Stimulated activated CD4-positive, alpha-beta T cell treated with anti-CD3 and anti-CD28 coated beads, TNF-alpha, amount 100 ng/mL, for 48 hours (primary cell): ENCODE data around the gene PDE4D.
"Not testable (repeated sequence)": the region's sequence is repeated elsewhere in the genome, so short reads cannot be mapped to it uniquely, and the experiment has no call there.

Source experiments
- DNase-seq, 3 donors: peaks; one replicate each; pipeline ENCODE4 v3.0.0-alpha.2; 2020; ENCODE audit warnings: low read depth in 3 of 3

Gene PDE4D

GRCh38 chr5:59471463-59471862 is 422.1 kb downstream of the PDE4D start:
- no peak for DNase-seq

GRCh38 chr5:59467969-59468368 is 425.6 kb downstream of the PDE4D start:
- no peak for DNase-seq

- no peak for DNase-seq
Measured at GRCh38 chr5:59466271-59466670, 427.3 kb downstream of the PDE4D start.

- no peak for DNase-seq
Measured at GRCh38 chr5:59464969-59465368, 428.6 kb downstream of the PDE4D start.

GRCh38 chr5:59463618-59464166 is 429.8 kb downstream of the PDE4D start:
- not testable (repeated sequence) for DNase-seq

- DNase-seq, result no peak
Measured at GRCh38 chr5:59462956-59463355, 430.6 kb downstream of the PDE4D start.

GRCh38 chr5:59460368-59461153 is 433.0 kb downstream of the PDE4D start:
- DNase-seq, result no peak

- DNase-seq, result no peak
Measured at GRCh38 chr5:59458966-59459729, 434.4 kb downstream of the PDE4D start.

GRCh38 chr5:59458321-59458720 is 435.2 kb downstream of the PDE4D start:
- DNase-seq, result no peak

GRCh38 chr5:59449905-59450644 is 443.5 kb downstream of the PDE4D start:
- no peak for DNase-seq

GRCh38 chr5:59446356-59446755 is 447.2 kb downstream of the PDE4D start:
- no peak for DNase-seq

GRCh38 chr5:59445741-59446140 is 447.8 kb downstream of the PDE4D start:
- no peak for DNase-seq

GRCh38 chr5:59439303-59439702 is 454.2 kb downstream of the PDE4D start:
- no peak for DNase-seq

- DNase-seq, result no peak
Measured at GRCh38 chr5:59437176-59437575, 456.4 kb downstream of the PDE4D start.

- no peak for DNase-seq
Measured at GRCh38 chr5:59436364-59437148, 457.0 kb downstream of the PDE4D start.

- DNase-seq, result no peak
Measured at GRCh38 chr5:59433174-59433573, 460.4 kb downstream of the PDE4D start.

- DNase-seq, result no peak
Measured at GRCh38 chr5:59430066-59430685, 463.4 kb downstream of the PDE4D start.

- no peak for DNase-seq
Measured at GRCh38 chr5:59428391-59428790, 465.1 kb downstream of the PDE4D start.

GRCh38 chr5:59424515-59424914 is 469.0 kb downstream of the PDE4D start:
- DNase-seq, result no peak

GRCh38 chr5:59423021-59423420 is 470.5 kb downstream of the PDE4D start:
- no peak for DNase-seq
